BLaER1 (cell line): ENCODE results near the gene PLA2G1B.
A peak's percentile ranks its signal among the peaks of the same experiment; 100 is the strongest.

ENCODE experiments used
- H3K27ac ChIP-seq: shearing (Covaris generic); formaldehyde crosslinking; 2 replicates; pipeline ENCODE4 v1.8.1; 2022
- H3K27me3 ChIP-seq: shearing (Covaris generic); formaldehyde crosslinking; 2 replicates; pipeline ENCODE4 v1.8.1; 2022
- H3K36me3 ChIP-seq: shearing (Covaris generic); formaldehyde crosslinking; 2 replicates; pipeline ENCODE4 v1.8.1; 2022
- H3K4me1 ChIP-seq: shearing (Covaris generic); formaldehyde crosslinking; 2 replicates; pipeline ENCODE4 v1.8.1; 2022
- H3K4me2 ChIP-seq: shearing (Covaris generic); formaldehyde crosslinking; 2 replicates; pipeline ENCODE4 v1.8.1; 2022
- H3K4me3 ChIP-seq: shearing (Covaris generic); formaldehyde crosslinking; 2 replicates; pipeline ENCODE4 v1.8.1; 2022
- H3K9ac ChIP-seq: shearing (Covaris generic); formaldehyde crosslinking; 2 replicates; pipeline ENCODE4 v1.8.1; 2022
- H3K9me3 ChIP-seq: shearing (Covaris generic); formaldehyde crosslinking; 2 replicates; pipeline ENCODE4 v1.8.1; 2022
- H4K20me1 ChIP-seq: shearing (Covaris generic); formaldehyde crosslinking; 2 replicates; pipeline ENCODE4 v1.8.1; 2022
- Cebpa-rat ChIP-seq: shearing (Covaris generic); IDR thresholded peaks from 2 replicates; pipeline ENCODE4 v1.8.1; 2022

Gene PLA2G1B

DNA sequence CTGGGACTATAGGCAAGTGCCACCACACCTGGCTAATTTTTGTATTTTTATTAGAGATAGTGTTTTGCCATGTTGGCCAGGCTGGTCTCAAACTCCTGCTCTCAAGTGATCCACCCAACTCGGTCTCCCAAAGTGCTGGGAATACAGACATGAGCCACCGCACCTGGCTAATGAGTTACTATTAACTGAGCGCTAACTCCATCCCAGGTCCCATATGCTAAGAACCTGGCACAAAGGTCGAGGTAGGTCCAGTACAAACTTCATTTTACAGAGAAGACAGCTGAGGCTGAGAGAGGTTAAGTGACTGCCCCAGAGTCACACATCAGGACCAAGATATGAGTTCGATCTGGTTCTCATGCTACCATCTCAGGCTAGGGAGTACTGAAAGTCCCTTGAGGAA is 4.5 kb upstream of the PLA2G1B start:
- H3K27me3 ChIP-seq: no peaks in the 10 kb centered on the region
- no peak overlapping the region for H3K27ac ChIP-seq
- no peak for TF ChIP-seq Cebpa-rat
- H3K4me3 ChIP-seq: no peak overlapping the region
- peaks cover 22% of the 10 kb centered on the region for H3K9me3 ChIP-seq
- H3K4me1 ChIP-seq: no peaks in the 10 kb centered on the region
- H3K9ac ChIP-seq: no peak overlapping the region
- no peaks in the 10 kb centered on the region for H4K20me1 ChIP-seq
- H3K36me3 ChIP-seq: no peaks in the 10 kb centered on the region
- H3K4me2 ChIP-seq: no peak overlapping the region

DNA sequence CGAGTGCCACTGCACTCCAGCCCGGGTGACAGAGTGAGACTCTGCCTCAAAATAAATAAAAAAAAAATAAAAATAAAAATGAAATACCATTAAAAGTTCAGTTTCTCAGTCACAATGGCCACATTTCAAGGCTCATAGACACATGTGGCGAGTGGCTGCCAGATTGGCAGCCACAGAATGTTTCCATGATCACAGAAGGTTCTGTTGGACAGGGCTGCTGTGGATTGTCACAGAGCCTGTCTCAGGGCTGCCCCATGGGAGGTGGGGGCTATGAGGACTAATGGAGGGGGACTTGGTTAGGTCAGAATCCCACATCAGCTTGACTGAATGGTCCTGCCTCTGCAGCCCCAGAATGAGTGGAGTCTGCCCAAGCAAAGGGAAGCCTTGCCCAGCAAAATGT is 3.8 kb upstream of the PLA2G1B start:
- Histone ChIP-seq H3K4me2 (no peak overlapping the region), H3K9ac (no peak overlapping the region), H3K27ac (no peak overlapping the region), H4K20me1 (no peaks in the 10 kb centered on the region), H3K27me3 (no peaks in the 10 kb centered on the region), H3K4me3 (no peak overlapping the region), H3K36me3 (no peaks in the 10 kb centered on the region), H3K4me1 (no peaks in the 10 kb centered on the region), H3K9me3 (peaks cover 16% of the 10 kb centered on the region)
- TF ChIP-seq Cebpa-rat: no peak

DNA sequence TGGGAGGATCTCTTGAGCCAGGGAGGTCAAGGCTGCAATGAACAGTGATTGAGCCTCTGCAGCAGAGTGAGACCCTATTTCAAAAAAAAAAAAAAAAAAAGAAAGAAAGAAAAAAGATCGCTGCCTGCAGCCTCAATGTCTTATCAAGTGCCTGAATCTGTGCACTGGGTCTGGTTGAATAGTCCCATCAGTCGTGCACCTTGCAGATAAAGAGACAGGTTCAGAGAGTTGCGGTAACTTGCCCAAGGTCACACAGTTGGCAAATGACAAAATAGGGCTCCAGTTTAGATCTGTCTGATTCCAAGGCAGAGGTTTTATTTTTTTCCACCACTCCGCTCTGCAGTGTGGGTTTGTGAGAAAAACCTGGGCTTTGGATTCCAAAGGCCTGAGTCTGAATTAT is 649 bp upstream of the PLA2G1B start:
- H3K9ac ChIP-seq: no peak overlapping the region

DNA sequence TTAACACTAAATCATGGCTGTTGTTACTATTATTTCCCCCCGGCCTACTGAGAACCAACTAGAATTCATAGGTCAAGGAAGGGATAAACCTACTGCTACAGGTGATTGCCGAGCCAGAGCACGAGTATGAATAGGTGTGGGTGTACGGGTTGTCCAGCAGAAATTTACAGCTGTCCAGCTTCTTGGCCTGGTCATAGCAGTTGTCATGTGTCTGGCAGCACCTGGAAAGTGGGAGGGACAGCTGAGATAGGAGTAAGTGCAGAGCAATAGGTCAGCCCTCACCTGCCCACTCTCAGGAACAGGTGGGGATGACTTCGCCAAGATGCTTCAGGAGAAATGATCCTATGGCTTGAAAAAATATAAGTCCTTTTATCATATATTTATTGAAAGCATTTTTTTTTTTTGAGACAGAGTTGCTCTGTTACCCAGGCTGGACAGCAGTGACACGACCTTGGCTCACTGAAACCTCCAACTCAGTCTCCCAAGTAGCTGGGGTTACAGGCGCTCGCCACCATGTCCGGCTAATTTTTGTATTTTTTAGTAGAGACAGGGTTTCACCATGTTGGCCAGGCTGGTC is 2.6 kb downstream of the PLA2G1B start:
- H3K9ac ChIP-seq: no peak overlapping the region
- no peaks in the 10 kb centered on the region; the same call in 1 of the 2 replicates for H3K4me1 ChIP-seq
- H3K27me3 ChIP-seq: no peaks in the 10 kb centered on the region
- H3K4me2 ChIP-seq: peak overlapping the region; percentile 98; the same call in 1 of the 2 replicates
- no peak overlapping the region for H3K4me3 ChIP-seq
- no peaks in the 10 kb centered on the region for H4K20me1 ChIP-seq
- H3K9me3 ChIP-seq: no peaks in the 10 kb centered on the region
- H3K36me3 ChIP-seq: no peaks in the 10 kb centered on the region
- no peak for TF ChIP-seq Cebpa-rat
- no peak overlapping the region for H3K27ac ChIP-seq

More for the DNA sequence above, 649 bp upstream of the PLA2G1B start:
- Histone ChIP-seq H3K4me1 (no peaks in the 10 kb centered on the region; the same call in 1 of the 2 replicates), H4K20me1 (no peaks in the 10 kb centered on the region), H3K27ac (no peak overlapping the region), H3K4me3 (no peak overlapping the region), H3K9me3 (no peaks in the 10 kb centered on the region), H3K4me2 (no peak overlapping the region), H3K27me3 (no peaks in the 10 kb centered on the region), H3K36me3 (no peaks in the 10 kb centered on the region)
- no peak for TF ChIP-seq Cebpa-rat

DNA sequence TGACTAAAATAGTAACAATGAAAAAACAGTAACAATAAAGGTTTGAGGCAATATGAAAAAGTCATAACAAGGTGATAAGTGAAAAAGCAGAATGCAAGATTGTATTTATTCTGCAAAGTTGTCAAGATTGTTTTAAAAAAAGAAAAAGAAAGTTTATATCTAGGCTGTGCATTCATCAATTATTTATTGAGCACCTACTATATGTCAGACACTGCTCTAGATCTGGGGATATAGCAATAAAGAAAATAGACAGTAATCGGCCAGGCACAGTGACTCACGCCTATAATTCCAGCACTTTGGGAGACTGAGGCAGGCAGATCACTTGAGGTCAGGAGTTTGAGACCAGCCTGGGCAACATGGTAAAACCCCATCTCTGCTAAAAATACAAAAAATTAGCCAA is 3.8 kb downstream of the PLA2G1B start:
- no peak for TF ChIP-seq Cebpa-rat
- Histone ChIP-seq H3K36me3 (no peaks in the 10 kb centered on the region), H3K27me3 (no peaks in the 10 kb centered on the region)

DNA sequence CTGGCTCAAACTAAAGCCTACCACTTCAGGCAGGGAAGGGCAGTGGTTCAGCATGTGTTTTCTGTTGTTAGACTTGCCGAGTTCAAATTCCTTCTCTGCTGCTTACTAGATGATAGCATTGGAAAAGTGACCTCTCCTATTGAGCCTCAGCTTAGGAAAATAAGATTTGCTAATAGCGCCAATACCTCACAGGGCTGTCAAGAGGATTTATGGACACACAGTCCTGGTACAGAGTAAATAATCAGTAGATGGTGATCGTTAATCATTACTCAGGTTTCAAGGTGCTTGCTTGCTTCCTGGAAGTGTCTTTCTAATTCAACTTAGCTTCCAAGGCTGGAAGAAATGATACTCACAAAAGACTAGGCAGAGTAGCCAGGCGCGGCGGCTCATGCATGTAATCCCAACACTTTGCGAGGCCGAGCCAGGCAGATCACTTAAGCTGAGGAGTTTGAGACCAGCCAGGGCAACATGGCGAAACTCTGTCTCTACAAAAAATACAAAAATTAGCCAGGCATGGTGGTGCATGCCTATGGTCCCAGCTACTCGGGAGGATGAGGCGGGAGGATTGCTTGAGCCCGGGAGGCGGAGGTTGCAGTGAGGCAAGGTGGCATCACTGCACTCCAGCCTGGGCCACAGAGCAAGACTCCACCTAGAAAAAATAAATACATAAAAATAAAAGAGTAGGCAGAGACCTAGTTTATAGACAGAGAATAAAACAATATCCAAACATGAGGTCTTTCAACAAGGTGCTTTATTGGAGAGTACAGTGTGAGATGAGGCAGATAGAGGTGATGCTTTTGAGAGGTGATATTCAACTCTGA is 6.0 kb downstream of the PLA2G1B start:
- peaks cover 11% of the 10 kb centered on the region for H3K4me1 ChIP-seq
- no peak for TF ChIP-seq Cebpa-rat
- H3K36me3 ChIP-seq: no peaks in the 10 kb centered on the region
- no peak overlapping the region for H3K27ac ChIP-seq
- H3K4me2 ChIP-seq: no peak overlapping the region
- H4K20me1 ChIP-seq: no peaks in the 10 kb centered on the region
- no peak overlapping the region for H3K4me3 ChIP-seq
- no peaks in the 10 kb centered on the region for H3K9me3 ChIP-seq
- no peaks in the 10 kb centered on the region for H3K27me3 ChIP-seq
- no peak overlapping the region for H3K9ac ChIP-seq

More for the DNA sequence above, 3.8 kb downstream of the PLA2G1B start:
- H3K9me3 ChIP-seq: no peaks in the 10 kb centered on the region
- no peak overlapping the region for H3K9ac ChIP-seq
- H3K4me3 ChIP-seq: no peak overlapping the region
- H3K27ac ChIP-seq: no peak overlapping the region
- H3K4me1 ChIP-seq: no peaks in the 10 kb centered on the region; the same call in 1 of the 2 replicates
- no peaks in the 10 kb centered on the region for H4K20me1 ChIP-seq
- no peak overlapping the region for H3K4me2 ChIP-seq

DNA sequence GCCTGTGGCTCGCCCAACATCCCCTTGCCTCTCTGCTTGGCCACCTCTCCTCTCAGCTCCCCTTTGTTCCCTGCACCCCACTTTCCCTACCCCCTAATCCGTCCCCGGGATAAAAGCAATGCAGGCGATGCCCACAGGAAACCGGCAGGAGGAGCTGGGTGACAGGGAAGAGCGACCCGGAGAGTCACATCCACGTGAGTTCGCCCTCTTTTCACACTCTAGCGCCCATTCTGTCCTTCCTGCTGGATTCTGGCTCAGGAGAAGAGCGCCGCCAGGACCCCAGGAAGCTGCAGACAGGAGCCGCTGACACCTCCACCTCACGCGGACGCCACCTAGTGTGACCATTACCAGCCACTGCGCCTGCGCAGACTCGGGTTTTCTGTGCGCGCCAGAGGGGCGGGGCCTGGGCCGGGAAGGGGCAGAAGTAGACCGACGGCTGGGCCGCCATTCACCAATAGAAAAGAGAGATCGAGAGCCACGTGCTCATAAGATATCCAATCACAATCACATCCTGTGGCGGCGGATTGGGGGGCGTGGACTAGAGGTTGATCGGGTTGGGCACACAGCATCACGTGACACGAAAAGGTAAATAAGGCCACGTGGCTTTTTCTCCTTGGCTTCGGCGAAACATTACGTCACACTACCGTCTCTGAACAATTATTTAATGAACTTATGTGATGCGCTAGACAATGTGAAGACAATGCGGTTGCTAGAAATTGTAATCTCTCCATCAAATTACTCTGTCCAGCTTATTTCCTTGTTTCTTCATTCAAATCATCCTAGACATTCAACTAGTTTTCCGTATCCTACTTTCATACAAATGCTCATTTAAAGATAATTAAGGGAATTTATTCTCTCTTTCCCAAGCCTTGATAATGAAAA is 10.1 kb downstream of the PLA2G1B start:
- H3K27ac ChIP-seq: peak overlapping the region; percentile 85
- TF ChIP-seq Cebpa-rat: no peak
- H4K20me1 ChIP-seq: no peaks in the 10 kb centered on the region
- no peaks in the 10 kb centered on the region for H3K36me3 ChIP-seq
- no peaks in the 10 kb centered on the region for H3K27me3 ChIP-seq
- no peaks in the 10 kb centered on the region for H3K9me3 ChIP-seq
- peak overlapping the region; percentile 83 for H3K9ac ChIP-seq
- H3K4me2 ChIP-seq: peak overlapping the region; percentile 92
- peak overlapping the region; percentile 72 for H3K4me3 ChIP-seq
- H3K4me1 ChIP-seq: peaks cover 13% of the 10 kb centered on the region

DNA sequence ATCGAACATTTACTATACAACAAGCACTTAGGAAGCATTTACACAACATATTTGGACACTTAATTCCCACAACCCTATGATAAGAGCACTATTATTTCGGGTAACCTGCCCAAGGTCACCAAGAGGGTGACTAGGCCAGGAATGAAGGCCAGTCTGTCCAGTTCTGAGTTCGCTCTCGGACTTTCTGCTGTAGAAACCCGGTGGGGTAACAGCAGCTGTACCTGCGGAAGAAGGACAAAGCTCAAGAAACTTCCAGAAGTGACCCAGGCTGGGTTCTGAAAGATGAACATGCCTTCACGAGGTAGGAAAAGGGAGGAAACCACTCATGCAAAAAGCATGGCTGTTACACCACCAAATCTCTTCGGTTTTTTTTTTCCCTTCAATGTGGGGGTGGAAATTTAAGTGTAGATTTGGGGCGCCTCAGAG is 10.8 kb downstream of the PLA2G1B start:
- Histone ChIP-seq H3K27ac (peak overlapping the region; percentile 85), H3K36me3 (no peaks in the 10 kb centered on the region), H3K27me3 (no peaks in the 10 kb centered on the region), H3K4me1 (peaks cover 13% of the 10 kb centered on the region), H3K9me3 (no peaks in the 10 kb centered on the region), H4K20me1 (no peaks in the 10 kb centered on the region), H3K9ac (peak overlapping the region; percentile 83), H3K4me3 (peak overlapping the region; percentile 72), H3K4me2 (peak overlapping the region; percentile 92)
- TF ChIP-seq Cebpa-rat: no peak

DNA sequence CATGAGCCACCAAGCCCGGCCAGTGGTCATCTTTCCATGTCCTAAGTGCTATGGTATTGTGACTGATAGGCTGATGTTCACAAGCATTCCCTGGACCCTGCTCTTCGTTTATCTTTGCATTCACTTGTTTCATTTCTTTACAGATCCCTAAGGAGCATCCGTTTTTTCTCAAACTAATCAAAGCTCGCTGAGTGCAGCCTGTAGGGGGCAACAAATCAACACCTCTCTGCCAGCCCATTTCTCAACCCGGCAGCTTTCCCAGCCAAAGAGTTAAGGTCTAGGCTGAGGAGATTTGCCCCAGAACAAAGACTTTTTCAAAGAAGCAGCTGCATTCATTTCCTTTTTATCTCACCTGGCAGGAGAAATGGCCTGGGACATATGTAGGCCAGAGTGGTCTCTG is 13.4 kb downstream of the PLA2G1B start:
- H3K27me3 ChIP-seq: no peaks in the 10 kb centered on the region
- no peaks in the 10 kb centered on the region for H3K36me3 ChIP-seq
- no peak overlapping the region for H3K9ac ChIP-seq
- no peak for TF ChIP-seq Cebpa-rat
- H3K4me1 ChIP-seq: peaks cover 13% of the 10 kb centered on the region
- no peak overlapping the region for H3K27ac ChIP-seq
- H3K9me3 ChIP-seq: no peaks in the 10 kb centered on the region
- no peak overlapping the region for H3K4me2 ChIP-seq
- H3K4me3 ChIP-seq: no peak overlapping the region
- no peaks in the 10 kb centered on the region for H4K20me1 ChIP-seq
